K562 (cell line): ENCODE measurements around the gene ADD1. TPM values are rescaled to one million over a fixed set of nuclear protein-coding genes. Genes with fewer than 3 reads are reported as not detected.

ENCODE experiments used
- ATAC-seq: fragments of 200-7000 bp; cut with Tn5 transposase; 3 replicates; pipeline ENCODE4 v1.9.1; 2020; ENCODE audit warnings: moderate library complexity
- BruUV-seq: library from RNA; stranded (reverse); fragments of 400-500 nt; replicated peaks from 2 replicates; lab custom pipeline; 2021; lab: Mats Ljungman, UMichigan
- CTCF ChIA-PET: fragments of 300-600 bp; formaldehyde crosslinking; extraction: SDS; loops from one replicate; lab custom pipeline; 2021; ENCODE audit warnings: low intra/inter-chr PET ratio; lab: Yijun Ruan, JAX
- POLR2A ChIA-PET: fragments of 300-600, 350-650 bp; sonication (Branson Sonifier 250); formaldehyde crosslinking; extraction: SDS; loops from one replicate; lab custom pipeline; 2021; ENCODE audit warnings: antibody characterized with exemption, inconsistent platforms; lab: Yijun Ruan, JAX
- DNase-seq, 4 experiments: peaks; one replicate each; pipeline versions ENCODE4 v3.0.0 to v3.0.0-alpha.2; 2011 to 2018; ENCODE audit warnings: low spot score in 3 of 4, mixed read lengths in 3 of 4; ENCODE audit errors: extremely low read depth in 1 of 4
- FAIRE-seq: peaks from 2 replicates; lab custom pipeline; 2011; peaks lifted over from hg19 to GRCh38; lab: Jason Lieb, UNC
- H2AFZ ChIP-seq: 2 replicates; pipeline ENCODE4 v1.6.0; 2011; ENCODE audit warnings: low read depth, low read length, control low read depth, inconsistent platforms
- H3K27ac ChIP-seq: fragments of 200-600 bp; 3 replicates; pipeline ENCODE4 v1.8.0; 2011; ENCODE audit warnings: low read depth, mild to moderate bottlenecking, control low read depth, inconsistent platforms, low read length, moderate library complexity, mixed read lengths; ENCODE audit errors: extremely low read depth
- H3K27me3 ChIP-seq, 2 experiments: fragments of 300-600 bp in 1 of 2; 2 replicates in 1 of 2; 3 replicates in 1 of 2; pipeline versions ENCODE4 v1.6.0 to v1.8.0; 2011; ENCODE audit warnings: inconsistent platforms in 2 of 2, low read length in 2 of 2, mild to moderate bottlenecking in 1 of 2, mixed read lengths in 1 of 2, moderate library complexity in 1 of 2; ENCODE audit not compliant: control insufficient read depth in 2 of 2, insufficient read depth in 2 of 2
- H3K36me3 ChIP-seq: fragments of 300-600 bp; 3 replicates; pipeline ENCODE4 v1.8.0; 2011; ENCODE audit warnings: mild to moderate bottlenecking, low read length, inconsistent platforms; ENCODE audit not compliant: control insufficient read depth, insufficient read depth
- H3K4me1 ChIP-seq, 2 experiments: fragments of 200-600 bp in 1 of 2; replicated peaks in 1 of 2; 2 replicates in 1 of 2; 3 replicates in 1 of 2; pipeline versions ENCODE4 v1.5.1 to v1.8.0; 2011; ENCODE audit warnings: inconsistent platforms in 2 of 2, low read length in 2 of 2, mild to moderate bottlenecking in 1 of 2, mixed read lengths in 1 of 2, moderate library complexity in 1 of 2; ENCODE audit not compliant: control insufficient read depth in 2 of 2, insufficient read depth in 2 of 2
- H3K4me2 ChIP-seq: 2 replicates; pipeline ENCODE4 v1.6.1; 2011; ENCODE audit warnings: low read length, control low read depth, inconsistent platforms, mixed read lengths; ENCODE audit not compliant: insufficient read depth
- H3K4me3 ChIP-seq: fragments of 200-600 bp; sonication (generic), shearing (Covaris generic); 2 replicates; pipeline ENCODE4 v1.5.1; 2016; ENCODE audit warnings: control low read depth, inconsistent platforms
- H3K79me2 ChIP-seq: fragments of 200-600 bp; 3 replicates; pipeline ENCODE4 v1.8.0; 2011; ENCODE audit warnings: low read length, inconsistent platforms; ENCODE audit not compliant: control insufficient read depth, insufficient read depth
- H3K9ac ChIP-seq, 2 experiments: 2 replicates each; pipeline versions ENCODE4 v1.6.0 to v1.6.1; 2011; ENCODE audit warnings: low read depth in 2 of 2, low read length in 2 of 2, control low read depth in 1 of 2, inconsistent platforms in 1 of 2, mild to moderate bottlenecking in 1 of 2, mixed read lengths in 1 of 2; ENCODE audit not compliant: insufficient read depth in 1 of 2
- H3K9me1 ChIP-seq: one replicate; pipeline ENCODE4 v1.6.0; 2011; ENCODE audit warnings: inconsistent platforms, mild to moderate bottlenecking, low read length, moderate library complexity; ENCODE audit not compliant: control insufficient read depth, insufficient read depth
- H3K9me3 ChIP-seq: replicated peaks from 2 replicates; pipeline ENCODE4 v1.5.1; 2011; ENCODE audit warnings: low read depth, low read length, inconsistent platforms; ENCODE audit not compliant: control insufficient read depth, insufficient read depth
- H4K20me1 ChIP-seq: replicated peaks from 2 replicates; pipeline ENCODE4 v1.6.1; 2011; ENCODE audit warnings: low read length, inconsistent platforms, mixed read lengths; ENCODE audit not compliant: control insufficient read depth, insufficient read depth
- FOSL1 ChIP-seq: fragments of 200-800 bp; sonication (Bioruptor generic); conservative IDR thresholded peaks from 2 replicates; pipeline ENCODE4 v1.6.1; 2016; ENCODE audit warnings: missing genetic modification characterization, missing compliant biosample characterization
- JUN ChIP-seq, 2 experiments: sonication (generic) in 1 of 2; formaldehyde crosslinking in 1 of 2; IDR thresholded peaks; 2 replicates each; pipeline versions ENCODE4 v1.6.1 to v1.8.0; 2012 to 2022; ENCODE audit warnings: borderline replicate concordance in 2 of 2, mild to moderate bottlenecking in 2 of 2, improper control_type of control experiment in 1 of 2, low read depth in 1 of 2, low read length in 1 of 2, missing genetic modification reagents in 1 of 2
- MYNN ChIP-seq, 2 experiments: sonication (generic); formaldehyde crosslinking in 1 of 2; IDR thresholded peaks; 2 replicates each; pipeline versions ENCODE4 v1.5.0 to v1.6.1; 2016 to 2020; ENCODE audit warnings: antibody characterized with exemption in 1 of 2, missing genetic modification reagents in 1 of 2
- PPARD ChIP-seq: fragments of 250-450 bp; sonication (Bioruptor Pico); IDR thresholded peaks from 2 replicates; pipeline ENCODE4 v1.8.0; 2022; ENCODE audit warnings: inconsistent platforms, mild to moderate bottlenecking, moderate library complexity
- SMARCA4 ChIP-seq: fragments of 450-650 bp; IDR thresholded peaks from 2 replicates; pipeline ENCODE4 v1.6.1; 2016
- SUPT5H ChIP-seq: fragments of 450-650 bp; IDR thresholded peaks from 2 replicates; pipeline ENCODE4 v1.6.1; 2016
- WGBS: fragments of 100-300 bp; shearing (Covaris generic); methylation state at CpG from one replicate; pipeline ENCODE4 v1.1.6; 2016; ENCODE audit warnings: low coverage, mixed read lengths; ENCODE audit not compliant: insufficient coverage; ENCODE audit errors: missing lambda C conversion rate; 5-methylcytosine and 5-hydroxymethylcytosine counted together
- in situ Hi-C: fragments of 300-500 bp; cut with MboI; formaldehyde crosslinking; loops from 4 replicates; pipeline ENCODE4 v1.15.0; 2018; ENCODE audit warnings: inconsistent platforms, mixed read lengths
- intact Hi-C: fragments of 100-400 bp; cut with micrococcal nuclease; formaldehyde crosslinking; loops from 2 replicates; pipeline ENCODE4 v1.14.2; 2022
- polyA plus RNA-seq, 8 experiments: library from polyadenylated mRNA; depleted of rRNA in 4 of 8; stranded (reverse) in 5 of 8; unstranded in 3 of 8; fragments of >200 nt; fragmentation: Nextera tagmentation in 2 of 8; fragmentation: Illumina TruSeq in 1 of 8; extraction: Ambion mirVana in 2 of 8; extraction: Trizol in 1 of 8; gene quantifications; 2 replicates each; pipeline versions ENCODE4 v1.2.1 to v1.2.3, GENCODE V29; 2011 to 2014; ENCODE audit warnings: inconsistent platforms in 1 of 8, missing spikeins in 1 of 8
- total RNA-seq, 7 experiments: library from RNA; depleted of rRNA in 6 of 7; stranded (reverse); fragments of >200 nt in 6 of 7; fragmentation: Illumina TruSeq in 2 of 7; extraction: Trizol in 2 of 7; gene quantifications; 2 replicates each; pipeline versions ENCODE4 v1.2.1 to v1.2.3, GENCODE V29; 2011 to 2021; ENCODE audit warnings: low replicate concordance in 1 of 7
- TF ChIP-seq, protein P1 (sequence below), 2 experiments: fragments of 450-650 bp; conservative IDR thresholded peaks; 2 replicates each; pipeline ENCODE4 v1.6.1; 2017; ENCODE audit warnings: mild to moderate bottlenecking in 2 of 2, moderate library complexity in 2 of 2
- TF ChIP-seq, protein P2 (sequence below), 3 experiments: fragments of 200-800 bp in 1 of 3; sonication (Bioruptor generic) in 1 of 3; sonication (generic) in 1 of 3; formaldehyde crosslinking in 1 of 3; IDR thresholded peaks; 2 replicates each; pipeline versions ENCODE4 v1.6.1 to v1.8.0; 2016 to 2022; ENCODE audit warnings: mild to moderate bottlenecking in 2 of 3, missing compliant biosample characterization in 2 of 3, missing genetic modification characterization in 2 of 3, missing genetic modification reagents in 1 of 3
- TF ChIP-seq, protein P3 (sequence below), 3 experiments: IDR thresholded peaks in 2 of 3; conservative IDR thresholded peaks in 1 of 3; 2 replicates each; pipeline ENCODE4 v1.5.1; 2011 to 2012; ENCODE audit warnings: low read length in 3 of 3, mild to moderate bottlenecking in 3 of 3, control low read depth in 2 of 3, improper control_type of control experiment in 1 of 3, inconsistent platforms in 1 of 3, low read depth in 1 of 3, mixed read lengths in 1 of 3, moderate library complexity in 1 of 3; ENCODE audit not compliant: insufficient read depth in 2 of 3
- TF ChIP-seq, protein P4 (sequence below), 2 experiments: IDR thresholded peaks; 2 replicates each; pipeline ENCODE4 v1.6.1; 2012; ENCODE audit warnings: improper control_type of control experiment in 2 of 2, low read depth in 2 of 2, low read length in 2 of 2, borderline replicate concordance in 1 of 2

ADD1 gene
- total and polyA plus RNA-seq, 9 of the 15 experiments (the other 6 are each of a cell fraction or from before 2014, with no cell fraction given): 17.5 to 153 (median 74.0) TPM

DNA sequence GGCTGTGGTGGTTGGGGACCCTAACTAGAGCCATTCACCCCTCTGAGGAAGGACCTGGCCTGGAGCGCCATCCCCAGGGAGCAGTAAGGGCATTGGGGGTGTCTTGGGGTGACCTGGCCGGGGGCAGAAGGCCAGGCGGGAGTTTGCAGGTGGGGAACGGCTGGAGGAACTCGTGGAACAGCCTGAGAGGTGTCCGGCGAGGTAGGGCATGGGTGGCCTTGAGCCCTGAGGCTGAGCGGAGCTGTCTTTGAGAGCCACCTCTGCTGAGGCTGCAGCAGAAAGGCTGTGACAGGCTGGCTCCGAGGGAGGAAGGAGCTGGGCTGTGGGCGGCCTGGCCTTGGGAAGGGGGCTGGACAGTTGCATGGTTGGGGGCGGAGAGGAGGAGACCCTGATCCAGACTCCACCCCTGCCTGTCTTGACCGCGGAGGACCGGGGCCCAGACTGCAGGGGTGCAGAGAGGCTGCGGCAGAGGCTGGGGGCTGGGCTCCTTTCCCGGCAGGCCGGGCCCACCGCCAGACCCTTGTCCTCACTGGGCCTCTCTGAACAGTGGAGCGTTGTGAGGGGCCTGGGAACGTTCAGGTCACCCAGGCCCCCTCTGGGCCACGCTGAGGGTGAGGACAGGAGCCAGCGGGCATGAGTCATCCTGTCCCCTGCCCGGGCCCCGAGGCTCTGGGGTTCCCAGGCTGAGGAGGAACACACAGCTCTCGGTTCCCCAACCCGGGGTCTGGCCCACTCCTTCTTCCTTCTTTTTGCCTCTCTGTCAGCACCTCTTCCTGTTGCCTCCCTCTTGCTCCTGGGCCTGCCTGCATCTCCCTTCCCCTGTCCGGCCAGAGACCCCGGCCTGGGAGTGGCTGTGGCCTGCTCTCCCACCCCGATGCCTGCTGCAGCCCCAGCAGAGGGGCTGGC lies 42.7 kb upstream of the ADD1 start:
- H3K9ac ChIP-seq: peak overlapping the region in 1 of 2 experiments; percentile 89; a peak in 3 of 4 replicates
- CTCF ChIA-PET: no interaction called here
- ATAC-seq: peak; percentile 35
- peak; percentile 53 to 73 (median 62) for DNase-seq
- FAIRE-seq: no peak
- intact Hi-C loops (no loop called here), in situ Hi-C loops (no loop called here)
- H2AFZ ChIP-seq: peak overlapping the region; percentile 70; the same call in 1 of the 2 replicates
- peaks cover 2% of the 10 kb centered on the region for H3K9me1 ChIP-seq
- no peak overlapping the region for H3K4me3 ChIP-seq
- no peaks in the 10 kb centered on the region for H3K27me3 ChIP-seq
- no TSS peak for BruUV-seq
- 49% methylated on average over 24 of the region's 29 CpGs for WGBS
- H3K79me2 ChIP-seq: no peaks in the 10 kb centered on the region; the same call in 2 of the 3 replicates
- H3K4me1 ChIP-seq: peaks cover 16 to 86% of the 10 kb centered on the region in 2 experiments; a peak in 4 of 5 replicates
- H3K4me2 ChIP-seq: peak overlapping the region; percentile 19; the same call in 1 of the 2 replicates
- no peaks in the 10 kb centered on the region for H3K36me3 ChIP-seq
- H3K9me3 ChIP-seq: no peaks in the 10 kb centered on the region
- POLR2A ChIA-PET: interaction anchor here (0.6 to 1.5 kb wide), 6 partner anchors 9 to 332 kb away, joined by 3 to 5 read pairs (median 4); partner anchors contain the start of gene RNF4
- peak overlapping the region; percentile 57; the same call in 2 of the 3 replicates for H3K27ac ChIP-seq
- no peaks in the 10 kb centered on the region for H4K20me1 ChIP-seq
- TF ChIP-seq, protein P1, sequence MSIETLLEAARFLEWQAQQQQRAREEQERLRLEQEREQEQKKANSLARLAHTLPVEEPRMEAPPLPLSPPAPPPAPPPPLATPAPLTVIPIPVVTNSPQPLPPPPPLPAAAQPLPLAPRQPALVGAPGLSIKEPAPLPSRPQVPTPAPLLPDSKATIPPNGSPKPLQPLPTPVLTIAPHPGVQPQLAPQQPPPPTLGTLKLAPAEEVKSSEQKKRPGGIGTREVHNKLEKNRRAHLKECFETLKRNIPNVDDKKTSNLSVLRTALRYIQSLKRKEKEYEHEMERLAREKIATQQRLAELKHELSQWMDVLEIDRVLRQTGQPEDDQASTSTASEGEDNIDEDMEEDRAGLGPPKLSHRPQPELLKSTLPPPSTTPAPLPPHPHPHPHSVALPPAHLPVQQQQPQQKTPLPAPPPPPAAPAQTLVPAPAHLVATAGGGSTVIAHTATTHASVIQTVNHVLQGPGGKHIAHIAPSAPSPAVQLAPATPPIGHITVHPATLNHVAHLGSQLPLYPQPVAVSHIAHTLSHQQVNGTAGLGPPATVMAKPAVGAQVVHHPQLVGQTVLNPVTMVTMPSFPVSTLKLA (conservative IDR thresholded peaks at IDR 0.05): peak in 1 of 2 experiments; percentile 36; a peak in 1 of 4 replicates
- TF ChIP-seq FOSL1 (tag) (peak; percentile 86), SUPT5H (no peak), JUN (IDR thresholded peaks at IDR 0.05; ENCODE audit: borderline replicate concordance, low read depth, low read length) (peak; percentile 50; the same call in 1 of the 2 replicates), JUN (CRISPR knock-in tag; IDR thresholded peaks at IDR 0.05; ENCODE audit: borderline replicate concordance) (no peak), SMARCA4 (0 out of 2 replicates have a peak, but pooled peaks have one; percentile 38), MYNN (IDR thresholded peaks at IDR 0.05) (0 out of 2 replicates have a peak, but pooled peaks have one; percentile 41), MYNN (CRISPR knock-in tag; IDR thresholded peaks at IDR 0.05) (no peak), PPARD (CRISPR knock-in tag) (no peak)
- TF ChIP-seq, protein P2, sequence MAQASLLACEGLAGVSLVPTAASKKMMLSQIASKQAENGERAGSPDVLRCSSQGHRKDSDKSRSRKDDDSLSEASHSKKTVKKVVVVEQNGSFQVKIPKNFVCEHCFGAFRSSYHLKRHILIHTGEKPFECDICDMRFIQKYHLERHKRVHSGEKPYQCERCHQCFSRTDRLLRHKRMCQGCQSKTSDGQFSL (CRISPR knock-in tag; IDR thresholded peaks at IDR 0.05): peak; percentile 49; the same call in 1 of the 2 replicates
- TF ChIP-seq, protein P2 (tag; IDR thresholded peaks at IDR 0.05): no peak
- TF ChIP-seq, protein P3, sequence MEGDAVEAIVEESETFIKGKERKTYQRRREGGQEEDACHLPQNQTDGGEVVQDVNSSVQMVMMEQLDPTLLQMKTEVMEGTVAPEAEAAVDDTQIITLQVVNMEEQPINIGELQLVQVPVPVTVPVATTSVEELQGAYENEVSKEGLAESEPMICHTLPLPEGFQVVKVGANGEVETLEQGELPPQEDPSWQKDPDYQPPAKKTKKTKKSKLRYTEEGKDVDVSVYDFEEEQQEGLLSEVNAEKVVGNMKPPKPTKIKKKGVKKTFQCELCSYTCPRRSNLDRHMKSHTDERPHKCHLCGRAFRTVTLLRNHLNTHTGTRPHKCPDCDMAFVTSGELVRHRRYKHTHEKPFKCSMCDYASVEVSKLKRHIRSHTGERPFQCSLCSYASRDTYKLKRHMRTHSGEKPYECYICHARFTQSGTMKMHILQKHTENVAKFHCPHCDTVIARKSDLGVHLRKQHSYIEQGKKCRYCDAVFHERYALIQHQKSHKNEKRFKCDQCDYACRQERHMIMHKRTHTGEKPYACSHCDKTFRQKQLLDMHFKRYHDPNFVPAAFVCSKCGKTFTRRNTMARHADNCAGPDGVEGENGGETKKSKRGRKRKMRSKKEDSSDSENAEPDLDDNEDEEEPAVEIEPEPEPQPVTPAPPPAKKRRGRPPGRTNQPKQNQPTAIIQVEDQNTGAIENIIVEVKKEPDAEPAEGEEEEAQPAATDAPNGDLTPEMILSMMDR (IDR thresholded peaks at IDR 0.05 in 2 of 3, conservative IDR thresholded peaks at IDR 0.05 in 1 of 3; ENCODE audit: insufficient read depth in 2 of 3, low read depth in 1 of 3, low read length in 3 of 3): no peak
- TF ChIP-seq, protein P4, sequence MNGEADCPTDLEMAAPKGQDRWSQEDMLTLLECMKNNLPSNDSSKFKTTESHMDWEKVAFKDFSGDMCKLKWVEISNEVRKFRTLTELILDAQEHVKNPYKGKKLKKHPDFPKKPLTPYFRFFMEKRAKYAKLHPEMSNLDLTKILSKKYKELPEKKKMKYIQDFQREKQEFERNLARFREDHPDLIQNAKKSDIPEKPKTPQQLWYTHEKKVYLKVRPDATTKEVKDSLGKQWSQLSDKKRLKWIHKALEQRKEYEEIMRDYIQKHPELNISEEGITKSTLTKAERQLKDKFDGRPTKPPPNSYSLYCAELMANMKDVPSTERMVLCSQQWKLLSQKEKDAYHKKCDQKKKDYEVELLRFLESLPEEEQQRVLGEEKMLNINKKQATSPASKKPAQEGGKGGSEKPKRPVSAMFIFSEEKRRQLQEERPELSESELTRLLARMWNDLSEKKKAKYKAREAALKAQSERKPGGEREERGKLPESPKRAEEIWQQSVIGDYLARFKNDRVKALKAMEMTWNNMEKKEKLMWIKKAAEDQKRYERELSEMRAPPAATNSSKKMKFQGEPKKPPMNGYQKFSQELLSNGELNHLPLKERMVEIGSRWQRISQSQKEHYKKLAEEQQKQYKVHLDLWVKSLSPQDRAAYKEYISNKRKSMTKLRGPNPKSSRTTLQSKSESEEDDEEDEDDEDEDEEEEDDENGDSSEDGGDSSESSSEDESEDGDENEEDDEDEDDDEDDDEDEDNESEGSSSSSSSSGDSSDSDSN (IDR thresholded peaks at IDR 0.05; ENCODE audit: borderline replicate concordance in 1 of 2, low read depth in 2 of 2, low read length in 2 of 2): 0 out of 4 replicates have a peak, but pooled peaks of 1 of the 2 experiments have one; percentile 40
